Measurements from ENCODE around the gene BMERB1.

Gene BMERB1

DNA sequence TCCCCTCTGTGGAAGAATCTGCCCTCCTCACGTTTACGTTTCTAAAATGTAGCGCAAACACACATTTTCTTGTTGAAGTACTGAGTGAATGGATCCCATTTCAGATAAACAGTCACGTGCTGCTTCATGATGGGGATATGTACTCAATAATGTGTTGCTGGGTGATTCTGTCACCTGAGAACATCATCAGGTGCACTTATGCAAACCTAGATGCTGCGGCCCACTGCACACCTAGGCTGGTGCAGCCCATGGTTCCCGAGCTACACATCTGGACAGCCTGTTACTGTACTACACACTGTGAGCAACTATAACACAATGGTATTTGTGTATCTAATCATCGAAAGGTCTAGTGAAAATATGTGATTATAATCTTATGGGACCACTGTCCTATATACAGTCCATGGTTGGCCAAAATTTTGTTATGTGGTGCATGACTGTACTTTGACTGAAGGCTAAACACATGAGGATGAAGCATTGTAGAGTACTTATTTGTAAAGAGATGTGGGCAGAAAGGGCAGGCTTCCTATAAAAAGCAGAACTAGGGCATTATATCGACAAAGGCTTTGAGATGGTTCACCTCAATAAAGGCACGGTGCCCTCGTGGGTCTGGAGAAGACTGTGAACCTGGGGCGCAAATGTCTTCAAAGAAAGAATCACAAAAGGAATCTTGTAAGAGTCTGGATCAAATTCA, 182.2 kb downstream of the BMERB1 start:
- no peak for DNase-seq
- H3K27ac Mint-ChIP-seq: peak overlapping the region; percentile 55
- H3K4me3 Mint-ChIP-seq: no peak overlapping the region
- peaks cover 26% of the 10 kb centered on the region for H3K4me1 Mint-ChIP-seq
- no peaks in the 10 kb centered on the region for H3K27me3 Mint-ChIP-seq (ENCODE audit: low read depth, poor library complexity)
- TF ChIP-seq CTCF (IDR thresholded peaks at IDR 0.05): no peak
- H3K9me3 Mint-ChIP-seq: no peaks in the 10 kb centered on the region
- peaks cover 79% of the 10 kb centered on the region for H3K36me3 Mint-ChIP-seq (ENCODE audit: low read depth)

GRCh38 chr16:15617901-15618300, 183.5 kb downstream of the BMERB1 start:
- Mint-ChIP-seq H3K9me3 (no peaks in the 10 kb centered on the region), H3K36me3 (ENCODE audit: low read depth) (peaks cover 78% of the 10 kb centered on the region), H3K27me3 (ENCODE audit: low read depth, poor library complexity) (no peaks in the 10 kb centered on the region), H3K4me3 (no peak overlapping the region), H3K4me1 (peaks cover 31% of the 10 kb centered on the region), H3K27ac (peak overlapping the region; percentile 86)
- no peak for TF ChIP-seq CTCF (IDR thresholded peaks at IDR 0.05)
- no peak for DNase-seq

DNA sequence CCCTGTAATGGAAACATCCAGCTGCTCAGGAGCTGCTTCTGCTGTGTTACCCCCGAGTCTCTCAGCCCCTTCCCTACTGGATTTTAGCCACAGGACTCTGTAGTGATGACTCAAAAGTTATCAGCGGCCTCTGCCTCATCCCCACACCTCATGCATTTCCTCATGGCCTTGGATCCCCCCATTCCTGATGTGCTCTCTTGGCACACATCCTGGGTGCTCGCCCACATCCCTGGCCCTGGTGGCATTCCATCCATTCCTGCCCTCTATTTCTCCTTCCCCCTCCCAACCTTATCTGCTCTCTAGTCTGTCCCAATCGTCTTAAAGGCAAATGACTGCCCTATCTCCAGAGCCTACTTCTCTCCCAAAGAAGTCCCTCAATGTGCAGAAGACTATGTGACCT, 184.0 kb downstream of the BMERB1 start:
- Mint-ChIP-seq H3K4me3 (no peak overlapping the region), H3K4me1 (peaks cover 31% of the 10 kb centered on the region), H3K9me3 (no peaks in the 10 kb centered on the region), H3K27me3 (ENCODE audit: low read depth, poor library complexity) (no peaks in the 10 kb centered on the region), H3K27ac (no peak overlapping the region), H3K36me3 (ENCODE audit: low read depth) (peaks cover 75% of the 10 kb centered on the region)
- no peak for DNase-seq
- TF ChIP-seq CTCF (IDR thresholded peaks at IDR 0.05): no peak

DNA sequence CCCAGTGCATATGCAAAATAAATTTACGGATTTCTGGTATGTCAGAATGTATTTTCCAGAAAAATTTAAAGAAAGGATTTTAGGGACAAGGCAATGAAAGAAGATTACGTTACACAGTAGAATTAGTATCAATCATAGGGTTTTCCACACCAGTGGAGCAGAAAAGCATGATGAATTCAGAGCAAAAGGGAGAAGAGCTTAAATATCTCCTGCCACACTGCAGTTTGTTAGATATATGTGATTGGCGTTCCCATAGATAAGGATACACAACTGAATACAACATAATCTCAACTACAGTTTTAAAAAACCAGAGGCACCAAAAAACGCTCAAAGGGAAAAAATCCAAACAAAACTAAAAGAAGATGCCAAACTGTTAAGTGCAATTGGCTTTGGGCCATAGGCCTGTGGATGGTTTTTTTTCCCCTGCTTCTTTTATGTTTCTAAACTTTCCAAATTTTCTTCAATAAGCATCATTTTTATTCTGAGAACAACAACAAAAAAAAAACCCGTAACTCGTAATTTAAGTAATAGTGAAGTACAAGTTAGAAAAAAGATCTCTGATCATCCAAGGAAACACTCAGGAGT, 186.3 kb downstream of the BMERB1 start:
- no peak overlapping the region for H3K4me3 Mint-ChIP-seq
- no peaks in the 10 kb centered on the region for H3K27me3 Mint-ChIP-seq (ENCODE audit: low read depth, poor library complexity)
- H3K27ac Mint-ChIP-seq: peak overlapping the region; percentile 51
- peaks cover 83% of the 10 kb centered on the region for H3K36me3 Mint-ChIP-seq (ENCODE audit: low read depth)
- TF ChIP-seq CTCF (IDR thresholded peaks at IDR 0.05): no peak
- no peak for DNase-seq
- no peaks in the 10 kb centered on the region for H3K9me3 Mint-ChIP-seq
- peaks cover 26% of the 10 kb centered on the region for H3K4me1 Mint-ChIP-seq

DNA sequence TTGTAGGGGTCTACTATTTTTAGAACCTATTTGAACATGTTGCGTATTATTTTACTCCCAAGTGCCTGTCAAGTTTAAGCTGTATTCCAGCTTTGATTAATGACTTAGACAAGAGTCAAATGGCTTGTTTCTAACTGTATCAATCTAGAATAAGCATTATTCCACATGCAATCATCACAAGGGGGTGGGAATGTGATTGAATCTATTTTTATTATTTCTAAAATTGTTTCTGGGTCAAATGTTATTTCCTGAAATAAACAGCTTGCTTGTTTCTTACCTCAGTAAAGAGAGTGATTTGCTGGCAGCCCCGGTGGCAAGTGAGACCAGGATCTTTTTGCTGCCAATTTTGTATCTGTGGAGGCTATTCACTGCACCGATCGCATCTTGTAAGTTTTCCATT, 187.1 kb downstream of the BMERB1 start:
- Mint-ChIP-seq H3K27ac (peak overlapping the region; percentile 94), H3K9me3 (no peaks in the 10 kb centered on the region), H3K27me3 (ENCODE audit: low read depth, poor library complexity) (peaks cover 3% of the 10 kb centered on the region), H3K4me1 (peaks cover 26% of the 10 kb centered on the region), H3K36me3 (ENCODE audit: low read depth) (peaks cover 79% of the 10 kb centered on the region), H3K4me3 (no peak overlapping the region)
- no peak for DNase-seq
- no peak for TF ChIP-seq CTCF (IDR thresholded peaks at IDR 0.05)

DNA sequence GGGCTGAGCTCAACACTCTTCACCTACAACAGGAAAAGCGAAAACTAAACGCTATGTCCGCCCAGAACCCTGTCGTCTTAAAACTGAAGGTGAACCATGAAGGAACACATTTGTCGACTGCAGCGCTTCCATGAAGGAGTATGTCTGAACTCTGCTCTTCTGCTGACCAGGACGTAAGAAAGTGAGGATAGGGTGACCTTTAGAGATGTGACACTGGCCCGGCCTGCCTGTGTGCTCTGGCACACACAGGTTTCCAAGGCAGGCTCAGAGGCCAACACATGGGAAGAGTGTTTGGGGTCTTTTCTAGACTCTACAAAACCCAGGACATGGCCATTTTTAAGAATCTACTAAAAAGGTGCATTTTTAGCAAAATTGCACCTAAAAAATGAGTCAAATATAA, 187.5 kb downstream of the BMERB1 start:
- Mint-ChIP-seq H3K4me3 (no peak overlapping the region), H3K4me1 (peaks cover 26% of the 10 kb centered on the region), H3K27me3 (ENCODE audit: low read depth, poor library complexity) (peaks cover 3% of the 10 kb centered on the region), H3K9me3 (no peaks in the 10 kb centered on the region), H3K36me3 (ENCODE audit: low read depth) (peaks cover 74% of the 10 kb centered on the region), H3K27ac (peak overlapping the region; percentile 94)
- no peak for TF ChIP-seq CTCF (IDR thresholded peaks at IDR 0.05)
- DNase-seq: no peak

Data from nephron progenitor cell (in vitro differentiated cells).